T-helper 2 cell treated with Interferon-gamma antibody and Interleukin-4, amounts not matched to agents 5 μg/mL and 100 μg/mL, for 36 hours (primary cell): ENCODE data around the gene TSPYL2.

Source experiments
- DNase-seq: peaks from one replicate; pipeline ENCODE4 v3.0.0; 2021; ENCODE audit warnings: low spot score
- H3K27ac Mint-ChIP-seq: one replicate; pipeline ENCODE4 v1.8.0; 2021; ENCODE audit warnings: mild to moderate bottlenecking, mixed read lengths
- H3K27me3 Mint-ChIP-seq: one replicate; pipeline ENCODE4 v1.8.0; 2021; ENCODE audit warnings: low read depth, mixed read lengths
- H3K36me3 Mint-ChIP-seq: one replicate; pipeline ENCODE4 v1.8.0; 2021; ENCODE audit warnings: low read depth, mixed read lengths
- H3K4me1 Mint-ChIP-seq: one replicate; pipeline ENCODE4 v1.8.0; 2021; ENCODE audit warnings: low read depth, mixed read lengths
- H3K4me3 Mint-ChIP-seq: one replicate; pipeline ENCODE4 v1.8.0; 2022; ENCODE audit warnings: mild to moderate bottlenecking, moderate library complexity, mixed read lengths
- H3K9me3 Mint-ChIP-seq: one replicate; pipeline ENCODE4 v1.8.0; 2021; ENCODE audit warnings: mixed read lengths

The TSPYL2 gene

DNA sequence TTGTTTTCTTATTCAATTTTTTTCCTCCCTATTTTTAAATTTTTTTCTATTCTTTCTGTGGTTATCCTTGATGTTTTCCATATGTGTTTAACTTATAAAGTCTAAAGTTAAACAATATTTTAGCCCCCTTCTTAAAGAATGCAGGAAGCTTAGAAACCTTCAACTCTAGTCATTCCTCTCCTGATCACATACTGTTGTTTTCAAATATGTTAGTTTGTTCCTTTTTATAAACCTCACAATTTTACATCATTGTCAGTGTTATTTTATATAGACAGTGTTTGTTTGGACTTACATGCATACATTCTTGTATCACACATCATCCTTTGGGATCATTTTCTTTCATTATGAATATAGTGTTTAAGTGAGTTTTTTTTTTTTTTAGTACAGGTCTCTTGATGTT lies 43.3 kb downstream of the TSPYL2 start:
- no peaks in the 10 kb centered on the region for H3K27me3 Mint-ChIP-seq
- no peak overlapping the region for H3K27ac Mint-ChIP-seq
- H3K9me3 Mint-ChIP-seq: peaks cover 4% of the 10 kb centered on the region
- H3K4me3 Mint-ChIP-seq: no peak overlapping the region
- peaks cover 5% of the 10 kb centered on the region for H3K36me3 Mint-ChIP-seq
- peaks cover 14% of the 10 kb centered on the region for H3K4me1 Mint-ChIP-seq
- no peak for DNase-seq

DNA sequence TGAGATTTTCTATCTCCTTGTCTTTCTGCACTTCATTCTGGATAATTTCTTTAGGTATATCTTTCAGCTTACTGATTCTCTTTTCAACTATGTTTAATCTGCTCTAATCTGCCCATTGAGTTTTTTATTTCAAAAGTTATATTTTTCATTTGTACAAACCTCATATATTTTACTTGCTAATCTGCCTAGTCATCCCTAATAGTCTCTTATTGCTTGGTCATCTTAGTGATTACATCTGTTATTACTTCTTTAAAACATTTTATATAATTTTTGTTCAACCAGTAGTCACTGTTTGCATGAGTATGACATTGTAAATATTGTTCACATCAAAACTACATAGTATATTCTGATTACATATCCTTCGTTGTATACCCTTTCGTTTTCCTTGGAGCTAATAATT lies 44.2 kb downstream of the TSPYL2 start:
- H3K36me3 Mint-ChIP-seq: peaks cover 5% of the 10 kb centered on the region
- H3K27me3 Mint-ChIP-seq: no peaks in the 10 kb centered on the region
- peaks cover 4% of the 10 kb centered on the region for H3K9me3 Mint-ChIP-seq
- H3K27ac Mint-ChIP-seq: no peak overlapping the region
- H3K4me3 Mint-ChIP-seq: no peak overlapping the region
- DNase-seq: no peak
- H3K4me1 Mint-ChIP-seq: peaks cover 14% of the 10 kb centered on the region

- peaks cover 4% of the 10 kb centered on the region for H3K9me3 Mint-ChIP-seq
- no peaks in the 10 kb centered on the region for H3K27me3 Mint-ChIP-seq
- peaks cover 5% of the 10 kb centered on the region for H3K36me3 Mint-ChIP-seq
- H3K27ac Mint-ChIP-seq: no peak overlapping the region
- H3K4me3 Mint-ChIP-seq: no peak overlapping the region
- H3K4me1 Mint-ChIP-seq: peaks cover 14% of the 10 kb centered on the region
- no peak for DNase-seq
These were observed 46.1 kb downstream of the TSPYL2 start for GRCh38 chrX:53128097-53128749.

DNA sequence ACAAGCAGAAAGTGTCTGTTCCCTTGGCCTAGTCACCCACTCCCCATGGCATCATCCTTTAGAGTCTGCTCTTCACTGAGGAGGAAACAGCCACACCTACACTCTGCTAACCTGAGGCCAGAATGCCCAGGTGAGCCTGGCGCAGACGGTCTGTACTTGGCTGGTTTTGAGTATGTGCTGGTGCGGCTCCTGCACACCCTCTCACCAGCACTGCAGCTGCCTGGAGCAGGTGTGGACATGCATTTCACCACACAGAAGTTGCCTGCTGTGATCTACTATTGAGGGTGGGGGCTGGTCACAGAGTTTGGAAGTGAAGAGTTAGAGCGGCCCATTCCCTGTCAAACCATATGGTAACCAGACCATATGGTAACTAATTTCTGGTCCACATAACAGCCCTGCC lies 51.2 kb downstream of the TSPYL2 start:
- H3K9me3 Mint-ChIP-seq: no peaks in the 10 kb centered on the region

GRCh38 chrX:53135581-53135980 lies 53.4 kb downstream of the TSPYL2 start:
- no peaks in the 10 kb centered on the region for H3K9me3 Mint-ChIP-seq
- no peak overlapping the region for H3K4me3 Mint-ChIP-seq
- no peaks in the 10 kb centered on the region for H3K4me1 Mint-ChIP-seq
- no peak overlapping the region for H3K27ac Mint-ChIP-seq
- peaks cover 2% of the 10 kb centered on the region for H3K36me3 Mint-ChIP-seq
- DNase-seq: no peak
- H3K27me3 Mint-ChIP-seq: no peaks in the 10 kb centered on the region

More for the DNA sequence above, 51.2 kb downstream of the TSPYL2 start:
- H3K27me3 Mint-ChIP-seq: no peaks in the 10 kb centered on the region
- no peaks in the 10 kb centered on the region for H3K4me1 Mint-ChIP-seq
- no peak for DNase-seq
- no peak overlapping the region for H3K4me3 Mint-ChIP-seq
- no peak overlapping the region for H3K27ac Mint-ChIP-seq
- H3K36me3 Mint-ChIP-seq: peaks cover 2% of the 10 kb centered on the region
